Liver (tissue), 2 donors: ENCODE data around the gene SHMT2.

Source experiments
- JUND ChIP-seq, 2 donors: IDR thresholded peaks; 2 replicates each; pipeline ENCODE4 v1.6.1; 2016; ENCODE audit warnings: antibody characterized with exemption in 2 of 2
- TF ChIP-seq, protein P1 (sequence below): IDR thresholded peaks from 2 replicates; pipeline ENCODE4 v1.6.1; 2016; ENCODE audit warnings: antibody characterized with exemption
- donor health status: healthy.

DNA sequence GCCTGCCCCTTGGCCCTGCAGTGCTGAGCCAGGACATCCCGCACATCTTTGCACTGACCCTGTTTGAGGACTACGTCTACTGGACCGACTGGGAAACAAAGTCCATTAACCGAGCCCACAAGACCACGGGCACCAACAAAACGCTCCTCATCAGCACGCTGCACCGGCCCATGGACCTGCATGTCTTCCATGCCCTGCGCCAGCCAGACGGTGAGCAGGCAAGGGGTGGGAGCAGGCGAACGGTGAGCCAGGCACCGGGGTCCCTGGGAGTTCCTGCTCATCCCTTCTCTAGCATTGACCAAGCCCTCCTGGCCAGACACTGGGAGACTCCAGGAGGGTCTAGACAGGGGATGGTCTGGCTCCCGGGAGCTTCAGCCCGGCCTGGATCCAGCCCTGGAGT, 30.3 kb upstream of the SHMT2 start:
- TF ChIP-seq, protein P1, sequence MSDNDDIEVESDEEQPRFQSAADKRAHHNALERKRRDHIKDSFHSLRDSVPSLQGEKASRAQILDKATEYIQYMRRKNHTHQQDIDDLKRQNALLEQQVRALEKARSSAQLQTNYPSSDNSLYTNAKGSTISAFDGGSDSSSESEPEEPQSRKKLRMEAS, result no peak
- no peak for TF ChIP-seq JUND (IDR thresholded peaks at IDR 0.05)
